K562 (cell line): Measurements from ENCODE around the gene RPS2. TPM values are rescaled to one million over a fixed set of nuclear protein-coding genes. Genes with fewer than 3 reads are reported as not detected.

Experiments used
- BRCA1 ChIP-seq, 2 experiments: fragments of 450-650 bp in 1 of 2; sonication (generic) in 1 of 2; formaldehyde crosslinking in 1 of 2; IDR thresholded peaks; 2 replicates each; pipeline versions ENCODE4 v1.5.0 to v1.6.1; 2017 to 2020; ENCODE audit warnings: mild to moderate bottlenecking in 1 of 2, missing genetic modification reagents in 1 of 2
- DIDO1 ChIP-seq: fragments of 450-650 bp; IDR thresholded peaks from 2 replicates; pipeline ENCODE4 v1.6.1; 2016; ENCODE audit warnings: low read depth, missing biosample characterization, missing genetic modification characterization
- ELF1 ChIP-seq: fragments of 200-800 bp; sonication (Bioruptor generic); IDR thresholded peaks from 2 replicates; pipeline ENCODE4 v1.6.1; 2016; ENCODE audit warnings: missing genetic modification characterization, missing compliant biosample characterization
- GTF2A2 ChIP-seq: IDR thresholded peaks from 2 replicates; pipeline ENCODE4 v1.6.1; 2016; ENCODE audit warnings: mild to moderate bottlenecking, missing genetic modification characterization, missing compliant biosample characterization
- HMG20A ChIP-seq: fragments of 450-650 bp; formaldehyde crosslinking; conservative IDR thresholded peaks from 2 replicates; pipeline ENCODE4 v1.4.0; 2020; ENCODE audit warnings: mild to moderate bottlenecking, mixed read lengths
- RAD51 ChIP-seq: fragments of 450-650 bp; IDR thresholded peaks from 2 replicates; pipeline ENCODE4 v1.7.1; 2016; ENCODE audit warnings: low read depth, mild to moderate bottlenecking, borderline replicate concordance
- RFX7 ChIP-seq: fragments of 250-450 bp; sonication (Bioruptor Pico); IDR thresholded peaks from 2 replicates; pipeline ENCODE4 v1.5.1; 2021; ENCODE audit warnings: mild to moderate bottlenecking
- SOX6 ChIP-seq: fragments of 450-650 bp; IDR thresholded peaks from 2 replicates; pipeline ENCODE4 v1.6.1; 2014; ENCODE audit warnings: mild to moderate bottlenecking
- SP2 ChIP-seq: IDR thresholded peaks from 2 replicates; pipeline ENCODE4 v1.6.1; 2011; ENCODE audit warnings: mild to moderate bottlenecking, low read depth, low read length, moderate library complexity; ENCODE audit not compliant: poor library complexity, severe bottlenecking; ENCODE audit errors: extremely low read depth
- TARDBP ChIP-seq: fragments of 450-650 bp; IDR thresholded peaks from 2 replicates; pipeline ENCODE4 v1.6.1; 2016
- TEAD4 ChIP-seq, 2 experiments: sonication (generic) in 1 of 2; formaldehyde crosslinking in 1 of 2; IDR thresholded peaks; 2 replicates each; pipeline versions ENCODE4 v1.6.1 to v1.8.0; 2012 to 2022; ENCODE audit warnings: borderline replicate concordance in 1 of 2, inconsistent platforms in 1 of 2, low read length in 1 of 2, mild to moderate bottlenecking in 1 of 2, missing genetic modification reagents in 1 of 2
- THRAP3 ChIP-seq: fragments of 450-650 bp; IDR thresholded peaks from 2 replicates; pipeline ENCODE4 v1.6.1; 2016; ENCODE audit warnings: mild to moderate bottlenecking, inconsistent platforms, borderline replicate concordance
- TOE1 ChIP-seq, 2 experiments: fragments of 450-650 bp in 1 of 2; sonication (generic) in 1 of 2; formaldehyde crosslinking in 1 of 2; IDR thresholded peaks; 2 replicates each; pipeline versions ENCODE4 v1.7.1 to v1.8.0; 2016 to 2022; ENCODE audit warnings: borderline replicate concordance in 2 of 2, mild to moderate bottlenecking in 2 of 2, antibody characterized with exemption in 1 of 2, inconsistent platforms in 1 of 2, low read depth in 1 of 2, missing genetic modification reagents in 1 of 2, moderate library complexity in 1 of 2
- polyA plus RNA-seq, 8 experiments: library from polyadenylated mRNA; depleted of rRNA in 4 of 8; stranded (reverse) in 5 of 8; unstranded in 3 of 8; fragments of >200 nt; fragmentation: Nextera tagmentation in 2 of 8; fragmentation: Illumina TruSeq in 1 of 8; extraction: Ambion mirVana in 2 of 8; extraction: Trizol in 1 of 8; gene quantifications; 2 replicates each; pipeline versions ENCODE4 v1.2.1 to v1.2.3, GENCODE V29; 2011 to 2014; ENCODE audit warnings: inconsistent platforms in 1 of 8, missing spikeins in 1 of 8
- total RNA-seq, 7 experiments: library from RNA; depleted of rRNA in 6 of 7; stranded (reverse); fragments of >200 nt in 6 of 7; fragmentation: Illumina TruSeq in 2 of 7; extraction: Trizol in 2 of 7; gene quantifications; 2 replicates each; pipeline versions ENCODE4 v1.2.1 to v1.2.3, GENCODE V29; 2011 to 2021; ENCODE audit warnings: low replicate concordance in 1 of 7
- TF ChIP-seq, protein P1 (sequence below), 2 experiments: fragments of 450-650 bp; formaldehyde crosslinking in 1 of 2; IDR thresholded peaks; 2 replicates each; pipeline versions ENCODE4 v1.4.0 to v1.6.1; 2014 to 2020; ENCODE audit warnings: mild to moderate bottlenecking in 2 of 2, borderline replicate concordance in 1 of 2, low read depth in 1 of 2
- TF ChIP-seq, protein P2 (sequence below): fragments of 450-650 bp; IDR thresholded peaks from 2 replicates; pipeline ENCODE4 v1.6.1; 2016; ENCODE audit warnings: antibody characterized with exemption
- TF ChIP-seq, protein P3 (sequence below), 2 experiments: fragments of 450-650 bp; conservative IDR thresholded peaks; 2 replicates each; pipeline ENCODE4 v1.6.1; 2017; ENCODE audit warnings: mild to moderate bottlenecking in 2 of 2, moderate library complexity in 2 of 2

Gene RPS2
- total and polyA plus RNA-seq, 9 of the 15 experiments (the other 6 are each of a cell fraction or from before 2014, with no cell fraction given): 834 to 4,794 (median 3,793) TPM

DNA sequence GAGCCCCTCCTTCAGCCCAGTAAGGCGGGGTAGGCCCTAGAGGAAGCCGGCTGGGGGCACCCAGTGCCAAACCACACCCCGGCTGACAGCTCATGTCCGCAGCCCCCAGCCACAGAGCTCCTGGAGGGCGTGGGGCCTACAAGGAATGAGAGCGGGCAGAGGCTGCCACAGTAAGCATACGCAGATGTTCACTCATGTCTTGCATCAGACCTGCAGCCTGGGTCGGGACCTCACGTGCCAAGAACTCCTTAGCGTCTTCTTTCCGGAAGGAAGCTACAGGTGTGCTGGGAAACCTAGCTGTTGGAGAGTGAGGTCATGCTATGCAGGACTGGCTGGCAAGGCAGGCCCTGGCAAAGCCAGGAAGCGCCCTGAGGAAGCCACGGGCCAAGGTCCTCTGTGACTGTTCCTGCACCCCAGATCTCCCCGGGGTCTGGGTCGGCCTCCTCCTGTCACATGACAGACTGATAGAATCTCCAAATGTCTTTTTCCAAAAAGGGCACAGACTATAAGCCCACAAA, 43.4 kb upstream of the RPS2 start (continued):
- TF ChIP-seq BRCA1 (IDR thresholded peaks at IDR 0.05) (no peak), BRCA1 (CRISPR knock-in tag; IDR thresholded peaks at IDR 0.05) (no peak), RAD51 (peak; percentile 62), GTF2A2 (tag) (no peak), HMG20A (no peak), TEAD4 (IDR thresholded peaks at IDR 0.05; ENCODE audit: low read length) (no peak), TEAD4 (CRISPR knock-in tag; IDR thresholded peaks at IDR 0.05; ENCODE audit: borderline replicate concordance) (no peak), THRAP3 (no peak), TARDBP (no peak), SP2 (no peak), DIDO1 (tag) (no peak), TOE1 (IDR thresholded peaks at IDR 0.05; ENCODE audit: borderline replicate concordance) (peak; percentile 32; the same call in 1 of the 2 replicates), TOE1 (CRISPR knock-in tag; IDR thresholded peaks at IDR 0.05; ENCODE audit: borderline replicate concordance, low read depth) (no peak), ELF1 (tag) (no peak), RFX7 (CRISPR knock-in tag) (no peak), SOX6 (no peak)
- TF ChIP-seq, protein P1, sequence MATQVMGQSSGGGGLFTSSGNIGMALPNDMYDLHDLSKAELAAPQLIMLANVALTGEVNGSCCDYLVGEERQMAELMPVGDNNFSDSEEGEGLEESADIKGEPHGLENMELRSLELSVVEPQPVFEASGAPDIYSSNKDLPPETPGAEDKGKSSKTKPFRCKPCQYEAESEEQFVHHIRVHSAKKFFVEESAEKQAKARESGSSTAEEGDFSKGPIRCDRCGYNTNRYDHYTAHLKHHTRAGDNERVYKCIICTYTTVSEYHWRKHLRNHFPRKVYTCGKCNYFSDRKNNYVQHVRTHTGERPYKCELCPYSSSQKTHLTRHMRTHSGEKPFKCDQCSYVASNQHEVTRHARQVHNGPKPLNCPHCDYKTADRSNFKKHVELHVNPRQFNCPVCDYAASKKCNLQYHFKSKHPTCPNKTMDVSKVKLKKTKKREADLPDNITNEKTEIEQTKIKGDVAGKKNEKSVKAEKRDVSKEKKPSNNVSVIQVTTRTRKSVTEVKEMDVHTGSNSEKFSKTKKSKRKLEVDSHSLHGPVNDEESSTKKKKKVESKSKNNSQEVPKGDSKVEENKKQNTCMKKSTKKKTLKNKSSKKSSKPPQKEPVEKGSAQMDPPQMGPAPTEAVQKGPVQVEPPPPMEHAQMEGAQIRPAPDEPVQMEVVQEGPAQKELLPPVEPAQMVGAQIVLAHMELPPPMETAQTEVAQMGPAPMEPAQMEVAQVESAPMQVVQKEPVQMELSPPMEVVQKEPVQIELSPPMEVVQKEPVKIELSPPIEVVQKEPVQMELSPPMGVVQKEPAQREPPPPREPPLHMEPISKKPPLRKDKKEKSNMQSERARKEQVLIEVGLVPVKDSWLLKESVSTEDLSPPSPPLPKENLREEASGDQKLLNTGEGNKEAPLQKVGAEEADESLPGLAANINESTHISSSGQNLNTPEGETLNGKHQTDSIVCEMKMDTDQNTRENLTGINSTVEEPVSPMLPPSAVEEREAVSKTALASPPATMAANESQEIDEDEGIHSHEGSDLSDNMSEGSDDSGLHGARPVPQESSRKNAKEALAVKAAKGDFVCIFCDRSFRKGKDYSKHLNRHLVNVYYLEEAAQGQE (IDR thresholded peaks at IDR 0.05; ENCODE audit: borderline replicate concordance): 0 out of 2 replicates have a peak, but pooled peaks have one; percentile 3
- TF ChIP-seq, protein P1 (CRISPR knock-in tag; IDR thresholded peaks at IDR 0.05; ENCODE audit: low read depth): no peak
- TF ChIP-seq, protein P2, sequence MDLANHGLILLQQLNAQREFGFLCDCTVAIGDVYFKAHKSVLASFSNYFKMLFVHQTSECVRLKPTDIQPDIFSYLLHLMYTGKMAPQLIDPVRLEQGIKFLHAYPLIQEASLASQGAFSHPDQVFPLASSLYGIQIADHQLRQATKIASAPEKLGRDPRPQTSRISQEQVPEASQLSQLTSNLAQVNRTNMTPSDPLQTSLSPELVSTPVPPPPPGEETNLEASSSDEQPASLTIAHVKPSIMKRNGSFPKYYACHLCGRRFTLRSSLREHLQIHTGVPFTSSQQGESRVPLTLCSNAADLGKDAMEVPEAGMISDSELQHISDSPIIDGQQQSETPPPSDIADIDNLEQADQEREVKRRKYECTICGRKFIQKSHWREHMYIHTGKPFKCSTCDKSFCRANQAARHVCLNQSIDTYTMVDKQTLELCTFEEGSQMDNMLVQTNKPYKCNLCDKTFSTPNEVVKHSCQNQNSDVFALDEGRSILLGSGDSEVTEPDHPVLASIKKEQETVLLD: no peak
- TF ChIP-seq, protein P3, sequence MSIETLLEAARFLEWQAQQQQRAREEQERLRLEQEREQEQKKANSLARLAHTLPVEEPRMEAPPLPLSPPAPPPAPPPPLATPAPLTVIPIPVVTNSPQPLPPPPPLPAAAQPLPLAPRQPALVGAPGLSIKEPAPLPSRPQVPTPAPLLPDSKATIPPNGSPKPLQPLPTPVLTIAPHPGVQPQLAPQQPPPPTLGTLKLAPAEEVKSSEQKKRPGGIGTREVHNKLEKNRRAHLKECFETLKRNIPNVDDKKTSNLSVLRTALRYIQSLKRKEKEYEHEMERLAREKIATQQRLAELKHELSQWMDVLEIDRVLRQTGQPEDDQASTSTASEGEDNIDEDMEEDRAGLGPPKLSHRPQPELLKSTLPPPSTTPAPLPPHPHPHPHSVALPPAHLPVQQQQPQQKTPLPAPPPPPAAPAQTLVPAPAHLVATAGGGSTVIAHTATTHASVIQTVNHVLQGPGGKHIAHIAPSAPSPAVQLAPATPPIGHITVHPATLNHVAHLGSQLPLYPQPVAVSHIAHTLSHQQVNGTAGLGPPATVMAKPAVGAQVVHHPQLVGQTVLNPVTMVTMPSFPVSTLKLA (conservative IDR thresholded peaks at IDR 0.05): peak; percentile 21 to 34; a peak in 1 of 4 replicates
